Testis (tissue), 3 donors: ENCODE measurements around the gene NFIA. TPM values are rescaled to one million over a fixed set of nuclear protein-coding genes. Genes with fewer than 3 reads are reported as not detected.
A peak's percentile ranks its signal among the peaks of the same experiment; 100 is the strongest.

Experiments used
- DNase-seq: peaks from one replicate; pipeline ENCODE4 v3.0.0-alpha.2; 2019
- H3K27ac ChIP-seq, 2 donors: fragments of 200-600 bp; sonication (generic); one replicate each; pipeline ENCODE4 v1.5.1; 2019
- H3K27me3 ChIP-seq: fragments of 200-600 bp; sonication (generic); one replicate; pipeline ENCODE4 v1.5.1; 2019
- H3K36me3 ChIP-seq: fragments of 200-600 bp; sonication (generic); one replicate; pipeline ENCODE4 v1.5.1; 2017; ENCODE audit warnings: low read depth; ENCODE audit errors: missing control alignments
- H3K4me1 ChIP-seq: fragments of 200-600 bp; sonication (generic); one replicate; pipeline ENCODE4 v1.5.1; 2019
- H3K4me3 ChIP-seq, 2 donors: fragments of 200-600 bp; sonication (generic); one replicate each; pipeline ENCODE4 v1.5.1; 2017 to 2019
- H3K9me3 ChIP-seq: fragments of 200-600 bp; sonication (generic); one replicate; pipeline ENCODE4 v1.5.1; 2017
- CTCF ChIP-seq, 3 experiments: fragments of 450-650 bp in 2 of 3; fragments of 200-600 bp in 1 of 3; sonication (generic) in 1 of 3; IDR thresholded peaks; one replicate each; pipeline ENCODE4 v1.5.1; 2016 to 2019; ENCODE audit warnings: antibody characterized with exemption in 3 of 3, mild to moderate bottlenecking in 2 of 3, moderate library complexity in 1 of 3
- POLR2A ChIP-seq: fragments of 450-650 bp; IDR thresholded peaks from one replicate; pipeline ENCODE4 v1.6.1; 2017; ENCODE audit warnings: antibody characterized with exemption, mild to moderate bottlenecking, moderate library complexity
- WGBS, 2 donors: methylation state at CpG; one replicate each; pipeline ENCODE4 v1.1.5; 2018; 5-methylcytosine and 5-hydroxymethylcytosine counted together
- intact Hi-C: fragments of 100-400 bp; cut with DNase I; formaldehyde crosslinking; loops from one replicate; pipeline ENCODE4 v1.15.1; 2023; ENCODE audit warnings: low total_unique reads
- polyA plus RNA-seq: library from polyadenylated mRNA; stranded (reverse); fragments of 350-450 nt; fragmentation: Illumina TruSeq; extraction: RNeasy Lipid Tissue Mini Kit (QIAGEN cat#74804); gene quantifications from one replicate; pipeline ENCODE4 v1.2.3, GENCODE V29; 2014; ENCODE audit warnings: low read depth, low replicate concordance; ENCODE audit not compliant: insufficient read depth
- total RNA-seq, 2 donors: library from RNA; depleted of rRNA; stranded (reverse); fragments of >200 nt; gene quantifications; one replicate each; pipeline ENCODE4 v1.2.3, GENCODE V29; 2016

NFIA gene
- total and polyA plus RNA-seq, 3 donors from 2014 or later, result 11.6 to 78.9 (median 53.5) TPM

GRCh38 chr1:61053712-61054600 is 28.4 kb upstream of the NFIA start:
- intact Hi-C loops, result loop anchor here (5.0 kb wide), 1 partner anchor 398 kb away; no protein-coding TSS in a partner anchor
- peak overlapping the region; percentile 52 to 96 for H3K27ac ChIP-seq
- H3K36me3 ChIP-seq, result no peaks in the 10 kb centered on the region
- peaks cover 46% of the 10 kb centered on the region for H3K4me1 ChIP-seq
- 8 to 14% methylated on average over 20 to 45 of the region's 54 CpGs for WGBS, 2 donors
- peak; percentile 69 for DNase-seq
- peak in 1 of 3 experiments; percentile 10 for TF ChIP-seq CTCF (IDR thresholded peaks at IDR 0.05)
- no peak for TF ChIP-seq POLR2A
- no peaks in the 10 kb centered on the region for H3K27me3 ChIP-seq
- peak overlapping the region; percentile 37 to 47 for H3K4me3 ChIP-seq
- H3K9me3 ChIP-seq, result no peaks in the 10 kb centered on the region

GRCh38 chr1:61054601-61054993 is 27.8 kb upstream of the NFIA start:
- 69 to 71% methylated on average over 12 to 13 of the region's 13 CpGs for WGBS, 2 donors
- DNase-seq, result no peak
- Histone ChIP-seq H3K36me3 (no peaks in the 10 kb centered on the region), H3K4me3 (no peak overlapping the region), H3K27me3 (no peaks in the 10 kb centered on the region), H3K9me3 (no peaks in the 10 kb centered on the region), H3K27ac (peak overlapping the region in 1 of 2 donors; percentile 96), H3K4me1 (peaks cover 46% of the 10 kb centered on the region)
- intact Hi-C loops, result loop anchor here (5.0 kb wide), 1 partner anchor 398 kb away; no protein-coding TSS in a partner anchor
- TF ChIP-seq POLR2A, result no peak
- no peak for TF ChIP-seq CTCF (IDR thresholded peaks at IDR 0.05)

- Histone ChIP-seq H3K4me3 (no peak overlapping the region), H3K27ac (peak overlapping the region in 1 of 2 donors; percentile 96), H3K4me1 (peaks cover 46% of the 10 kb centered on the region), H3K9me3 (no peaks in the 10 kb centered on the region), H3K27me3 (no peaks in the 10 kb centered on the region), H3K36me3 (no peaks in the 10 kb centered on the region)
- no peak for DNase-seq
- TF ChIP-seq CTCF (IDR thresholded peaks at IDR 0.05), result no peak
- no peak for TF ChIP-seq POLR2A
- intact Hi-C loops, result no loop called here
Measured at GRCh38 chr1:61055110-61055614, 27.2 kb upstream of the NFIA start.

- peak overlapping the region; percentile 71 to 96 for H3K27ac ChIP-seq
- H3K9me3 ChIP-seq, result no peaks in the 10 kb centered on the region
- H3K27me3 ChIP-seq, result no peaks in the 10 kb centered on the region
- H3K4me1 ChIP-seq, result peaks cover 46% of the 10 kb centered on the region
- no peaks in the 10 kb centered on the region for H3K36me3 ChIP-seq
- intact Hi-C loops, result no loop called here
- 49 to 57% methylated on average over 2 of the region's 2 CpGs for WGBS, 2 donors
- H3K4me3 ChIP-seq, result peak overlapping the region in 1 of 2 donors; percentile 79
- DNase-seq, result no peak
- TF ChIP-seq CTCF (IDR thresholded peaks at IDR 0.05), result no peak
Measured at GRCh38 chr1:61056196-61056572, 26.2 kb upstream of the NFIA start.
